PFSK-1 (cell line): ENCODE data around the gene GRK4.

ENCODE experiments used
- FOXP2 ChIP-seq: optimal IDR thresholded peaks from 2 replicates; pipeline ENCODE3; 2011; ENCODE audit warnings: borderline replicate concordance, control low read depth, inconsistent platforms; ENCODE audit not compliant: insufficient read depth; ENCODE audit errors: extremely low read length, extremely low read depth
- POLR2AphosphoS5 ChIP-seq: IDR thresholded peaks from 2 replicates; pipeline ENCODE4 v1.6.1; 2012; ENCODE audit warnings: low read depth, mild to moderate bottlenecking, control low read depth, low read length, moderate library complexity
- SIN3A ChIP-seq: IDR thresholded peaks from 2 replicates; pipeline ENCODE4 v1.6.1; 2012; ENCODE audit warnings: mild to moderate bottlenecking, low read length, moderate library complexity, borderline replicate concordance; ENCODE audit not compliant: insufficient read depth
- TF ChIP-seq, protein P1 (sequence below), 2 experiments: IDR thresholded peaks; 2 replicates each; pipeline versions ENCODE4 v1.6.1 to v1.8.0; 2011 to 2012; ENCODE audit warnings: low read depth in 2 of 2, low read length in 2 of 2, control low read depth in 1 of 2, inconsistent platforms in 1 of 2, mild to moderate bottlenecking in 1 of 2, moderate library complexity in 1 of 2; ENCODE audit not compliant: insufficient read depth in 1 of 2

DNA sequence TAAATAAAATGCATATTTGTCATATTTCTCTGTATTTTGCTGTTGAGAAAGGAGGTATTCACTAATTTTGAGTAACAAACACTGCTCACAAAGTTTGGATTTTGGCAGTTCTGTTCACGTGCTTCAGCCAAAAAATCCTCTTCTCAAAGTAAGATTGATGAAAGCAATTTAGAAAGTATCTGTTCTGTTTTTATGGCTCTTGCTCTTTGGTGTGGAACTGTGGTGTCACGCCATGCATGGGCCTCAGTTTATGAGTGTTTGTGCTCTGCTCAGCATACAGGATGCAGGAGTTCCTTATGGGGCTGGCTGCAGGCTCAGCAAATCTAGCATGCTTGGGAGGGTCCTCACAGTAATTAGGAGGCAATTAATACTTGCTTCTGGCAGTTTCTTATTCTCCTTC is 114.4 kb downstream of the GRK4 start:
- TF ChIP-seq POLR2AphosphoS5: no peak
- no peak for TF ChIP-seq SIN3A
- no peak for TF ChIP-seq FOXP2
- TF ChIP-seq, protein P1, sequence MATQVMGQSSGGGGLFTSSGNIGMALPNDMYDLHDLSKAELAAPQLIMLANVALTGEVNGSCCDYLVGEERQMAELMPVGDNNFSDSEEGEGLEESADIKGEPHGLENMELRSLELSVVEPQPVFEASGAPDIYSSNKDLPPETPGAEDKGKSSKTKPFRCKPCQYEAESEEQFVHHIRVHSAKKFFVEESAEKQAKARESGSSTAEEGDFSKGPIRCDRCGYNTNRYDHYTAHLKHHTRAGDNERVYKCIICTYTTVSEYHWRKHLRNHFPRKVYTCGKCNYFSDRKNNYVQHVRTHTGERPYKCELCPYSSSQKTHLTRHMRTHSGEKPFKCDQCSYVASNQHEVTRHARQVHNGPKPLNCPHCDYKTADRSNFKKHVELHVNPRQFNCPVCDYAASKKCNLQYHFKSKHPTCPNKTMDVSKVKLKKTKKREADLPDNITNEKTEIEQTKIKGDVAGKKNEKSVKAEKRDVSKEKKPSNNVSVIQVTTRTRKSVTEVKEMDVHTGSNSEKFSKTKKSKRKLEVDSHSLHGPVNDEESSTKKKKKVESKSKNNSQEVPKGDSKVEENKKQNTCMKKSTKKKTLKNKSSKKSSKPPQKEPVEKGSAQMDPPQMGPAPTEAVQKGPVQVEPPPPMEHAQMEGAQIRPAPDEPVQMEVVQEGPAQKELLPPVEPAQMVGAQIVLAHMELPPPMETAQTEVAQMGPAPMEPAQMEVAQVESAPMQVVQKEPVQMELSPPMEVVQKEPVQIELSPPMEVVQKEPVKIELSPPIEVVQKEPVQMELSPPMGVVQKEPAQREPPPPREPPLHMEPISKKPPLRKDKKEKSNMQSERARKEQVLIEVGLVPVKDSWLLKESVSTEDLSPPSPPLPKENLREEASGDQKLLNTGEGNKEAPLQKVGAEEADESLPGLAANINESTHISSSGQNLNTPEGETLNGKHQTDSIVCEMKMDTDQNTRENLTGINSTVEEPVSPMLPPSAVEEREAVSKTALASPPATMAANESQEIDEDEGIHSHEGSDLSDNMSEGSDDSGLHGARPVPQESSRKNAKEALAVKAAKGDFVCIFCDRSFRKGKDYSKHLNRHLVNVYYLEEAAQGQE (IDR thresholded peaks at IDR 0.05; ENCODE audit: insufficient read depth in 1 of 2, low read depth in 2 of 2, low read length in 2 of 2): no peak
